GM18526 (cell line): ENCODE results near the gene DLG2.

Experiments used
- POLR2A ChIP-seq: IDR thresholded peaks from 3 replicates; pipeline ENCODE4 v1.6.1; 2011; ENCODE audit not compliant: insufficient read length; ENCODE audit errors: extremely low read depth

Gene DLG2

GRCh38 chr11:83819931-83820549 lies 1807.1 kb downstream of the DLG2 start:
- TF ChIP-seq POLR2A, result no peak

GRCh38 chr11:83818349-83818748 lies 1808.8 kb downstream of the DLG2 start:
- TF ChIP-seq POLR2A, result no peak

GRCh38 chr11:83816572-83817187 lies 1810.5 kb downstream of the DLG2 start:
- no peak for TF ChIP-seq POLR2A

GRCh38 chr11:83815736-83816135 lies 1811.4 kb downstream of the DLG2 start:
- TF ChIP-seq POLR2A, result no peak

- no peak for TF ChIP-seq POLR2A
Observed at GRCh38 chr11:83813296-83813695, 1813.8 kb downstream of the DLG2 start.

- no peak for TF ChIP-seq POLR2A
Observed at GRCh38 chr11:83809274-83809673, 1817.9 kb downstream of the DLG2 start.

- no peak for TF ChIP-seq POLR2A
Observed at GRCh38 chr11:83801799-83802198, 1825.3 kb downstream of the DLG2 start.

- TF ChIP-seq POLR2A, result no peak
Observed at GRCh38 chr11:83793310-83793709, 1833.8 kb downstream of the DLG2 start.

GRCh38 chr11:83791557-83791956 lies 1835.6 kb downstream of the DLG2 start:
- no peak for TF ChIP-seq POLR2A

GRCh38 chr11:83785942-83786341 lies 1841.2 kb downstream of the DLG2 start:
- TF ChIP-seq POLR2A, result no peak

- TF ChIP-seq POLR2A, result no peak
Observed at GRCh38 chr11:83784419-83784818, 1842.7 kb downstream of the DLG2 start.

GRCh38 chr11:83782329-83782728 lies 1844.8 kb downstream of the DLG2 start:
- no peak for TF ChIP-seq POLR2A

GRCh38 chr11:83779876-83780275 lies 1847.3 kb downstream of the DLG2 start:
- no peak for TF ChIP-seq POLR2A

- TF ChIP-seq POLR2A, result no peak
Observed at GRCh38 chr11:83778596-83778995, 1848.5 kb downstream of the DLG2 start.

GRCh38 chr11:83773950-83774880 lies 1852.9 kb downstream of the DLG2 start:
- TF ChIP-seq POLR2A, result no peak

GRCh38 chr11:83768489-83768888 lies 1858.7 kb downstream of the DLG2 start:
- no peak for TF ChIP-seq POLR2A
